Spleen (tissue), 7 donors: ENCODE measurements around the gene CT47C1.

Experiments
- CTCF ChIP-seq, 11 experiments: fragments of 200-600 bp in 7 of 11; fragments of 450-650 bp in 4 of 11; sonication (generic) in 4 of 11; IDR thresholded peaks in 8 of 11; conservative IDR thresholded peaks in 3 of 11; 1 replicate in 7 of 11; 2 replicates in 4 of 11; pipeline versions ENCODE4 v1.4.0 to v1.8.0; 2016 to 2021; ENCODE audit warnings: antibody characterized with exemption in 11 of 11, inconsistent platforms in 4 of 11, mild to moderate bottlenecking in 1 of 11
- POLR2A ChIP-seq, 3 donors: fragments of 450-650 bp; IDR thresholded peaks; one replicate each; pipeline ENCODE4 v1.5.1; 2017; ENCODE audit warnings: antibody characterized with exemption in 3 of 3, mild to moderate bottlenecking in 1 of 3
- POLR2AphosphoS5 ChIP-seq, 3 donors: sonication (generic); formaldehyde crosslinking; IDR thresholded peaks; one replicate each; pipeline ENCODE4 v1.5.1; 2017; ENCODE audit warnings: antibody characterized with exemption in 3 of 3
- donor health status: DM: no; HTN: no; CAD: no; lungs with moderate emphysema.
- donor health status: DM: no; HTN: no; CAD: no.
- donor health status: DM: no; HTN: no; CAD: no.

GRCh38 chrX:119069128-119069527, 3.7 kb upstream of the CT47C1 start:
- TF ChIP-seq CTCF (IDR thresholded peaks at IDR 0.05 in 8 of 11, conservative IDR thresholded peaks at IDR 0.05 in 3 of 11) (no peak), POLR2A (IDR thresholded peaks at IDR 0.05) (no peak), POLR2AphosphoS5 (IDR thresholded peaks at IDR 0.05) (no peak)
